COR-L47 (cell line): ENCODE results near the gene BTBD1.
A peak's percentile ranks its signal among the peaks of the same experiment; 100 is the strongest.

Experiments used
- DNase-seq: peaks from one replicate; lab custom pipeline; 2025; lab: John Stamatoyannopoulos, UW

The BTBD1 gene

DNA sequence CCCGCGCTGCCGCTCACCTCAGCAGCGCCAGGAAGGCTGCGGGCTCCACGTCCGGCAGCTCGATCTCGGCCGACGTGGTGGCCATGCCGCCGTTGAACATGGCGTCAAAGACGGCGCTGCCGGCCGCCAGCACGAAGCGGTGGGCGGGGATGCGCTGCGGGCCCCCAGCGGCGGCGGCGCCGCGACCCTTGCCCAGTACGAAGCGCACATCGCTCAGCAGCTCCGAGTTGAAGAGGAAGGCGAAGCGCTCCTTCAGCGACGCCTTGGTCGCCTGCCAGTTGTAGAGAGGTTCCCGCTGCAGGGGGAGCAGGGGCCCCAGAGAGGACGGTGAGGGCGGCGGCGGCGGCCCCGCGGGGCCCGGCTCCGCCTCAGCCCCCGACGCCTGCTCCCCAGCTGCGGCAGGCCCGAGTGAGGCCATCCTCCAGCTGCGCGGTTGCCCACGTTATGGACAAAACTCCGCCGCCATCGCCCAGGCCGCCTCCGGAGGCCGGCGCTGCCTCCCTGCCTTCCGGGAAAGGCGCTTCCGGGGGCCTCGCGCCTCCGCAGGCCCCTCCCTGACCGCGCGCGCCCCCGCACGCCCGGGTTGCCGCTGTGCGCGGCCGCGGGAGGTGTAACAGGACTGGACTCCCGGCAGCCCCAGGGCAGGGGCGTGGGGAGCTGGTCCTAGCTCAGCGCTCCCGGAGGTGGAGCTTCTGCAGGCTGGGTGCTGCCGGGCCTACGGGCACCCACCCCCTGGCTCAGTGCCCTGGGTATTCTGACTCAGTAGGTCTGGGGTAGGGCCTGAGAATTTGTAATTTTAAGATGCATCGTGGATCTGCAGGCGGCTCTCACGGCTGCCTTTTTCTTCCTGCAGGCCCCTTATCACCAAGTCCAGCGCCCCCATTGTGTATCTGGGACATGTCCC lies at the start of gene BTBD1:
Gene BTBD1, minus strand, starts transcription at position 519 of the 904 bp plus-strand sequence. Its CDS starts 101 bp downstream, at position 418.
- DNase-seq, result peak; percentile 95

- no peak for DNase-seq
Measured at GRCh38 chr15:83115831-83116565, 48.9 kb upstream of the BTBD1 start.

DNA sequence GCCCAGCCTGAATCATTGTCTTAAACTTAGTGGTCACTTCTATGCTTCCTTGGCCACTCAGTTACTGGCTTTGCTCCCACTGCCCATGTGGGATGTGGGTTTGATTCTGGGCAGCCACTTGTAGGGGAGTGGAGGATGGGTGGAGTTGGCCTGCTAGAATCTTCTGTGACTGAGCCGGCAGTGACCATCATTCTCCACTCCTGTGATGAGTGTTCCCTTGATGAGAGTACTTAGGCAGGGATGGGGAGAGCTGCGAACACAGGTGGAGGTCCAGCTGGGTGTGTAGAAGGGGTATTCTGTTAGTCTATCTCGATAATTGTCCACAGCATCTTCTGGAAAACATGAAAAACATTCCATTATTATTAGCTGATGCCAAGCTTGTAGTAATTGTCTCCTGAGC lies 48.4 kb upstream of the BTBD1 start:
- no peak for DNase-seq

- no peak for DNase-seq
Measured at GRCh38 chr15:83114856-83115255, 47.8 kb upstream of the BTBD1 start.

- no peak for DNase-seq
Measured at GRCh38 chr15:83113881-83114674, 47.0 kb upstream of the BTBD1 start.

DNA sequence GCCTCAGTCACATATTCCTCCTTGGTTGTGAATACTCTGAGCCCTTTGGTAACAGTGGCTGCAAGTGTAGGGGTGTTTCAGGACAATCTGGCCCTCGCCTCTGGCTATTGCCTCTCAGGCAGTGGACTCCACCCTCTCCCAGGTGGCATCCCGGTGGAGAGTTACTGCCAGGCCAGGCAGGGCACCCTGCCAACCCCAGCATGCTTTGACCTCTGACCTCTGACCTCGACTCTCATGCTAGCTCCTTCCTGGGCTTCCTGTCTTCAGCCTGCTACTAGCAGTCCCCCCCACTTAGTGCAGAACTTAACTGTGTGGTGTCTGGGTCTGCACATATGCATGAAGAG lies 45.9 kb upstream of the BTBD1 start:
- DNase-seq, result no peak

DNA sequence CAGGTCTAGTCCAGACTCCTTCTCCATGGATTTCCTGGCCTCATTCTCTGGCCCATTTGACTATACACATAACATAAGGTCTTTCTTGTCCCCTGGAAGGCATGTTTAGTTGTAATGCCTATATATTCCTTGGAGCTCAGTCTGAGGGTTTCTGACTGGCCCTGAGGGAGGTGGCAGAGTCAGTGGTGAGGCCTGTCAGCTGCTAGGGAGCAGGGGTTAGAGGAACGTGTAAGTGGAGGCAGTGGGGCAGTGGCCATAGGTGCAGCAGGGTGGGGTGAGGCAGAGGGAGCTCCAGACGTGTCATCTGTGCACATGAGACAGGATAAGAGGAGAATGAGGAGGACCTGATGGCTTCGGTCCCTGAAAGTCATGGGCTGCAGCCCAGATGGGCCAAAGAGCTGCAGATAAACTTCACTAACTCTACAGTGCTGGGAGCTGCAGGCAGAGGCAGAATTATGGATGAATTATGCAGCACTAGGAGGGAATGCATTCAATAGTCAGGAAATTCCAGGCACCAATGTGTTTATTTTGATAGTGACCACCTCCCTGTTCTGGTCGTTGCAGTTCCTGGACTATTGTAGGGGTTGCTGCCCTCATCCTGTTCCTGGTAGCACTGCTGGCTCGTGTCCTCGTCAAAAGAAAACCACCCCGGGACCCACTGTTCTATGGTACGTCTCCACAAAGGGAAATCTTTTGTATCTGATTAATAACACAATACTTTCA lies 45.3 kb upstream of the BTBD1 start:
- DNase-seq, result no peak

GRCh38 chr15:83111149-83111548 lies 44.1 kb upstream of the BTBD1 start:
- DNase-seq, result no peak

- DNase-seq, result no peak
Measured at GRCh38 chr15:83110381-83110780, 43.3 kb upstream of the BTBD1 start.

GRCh38 chr15:83109532-83109931 lies 42.5 kb upstream of the BTBD1 start:
- no peak for DNase-seq

DNA sequence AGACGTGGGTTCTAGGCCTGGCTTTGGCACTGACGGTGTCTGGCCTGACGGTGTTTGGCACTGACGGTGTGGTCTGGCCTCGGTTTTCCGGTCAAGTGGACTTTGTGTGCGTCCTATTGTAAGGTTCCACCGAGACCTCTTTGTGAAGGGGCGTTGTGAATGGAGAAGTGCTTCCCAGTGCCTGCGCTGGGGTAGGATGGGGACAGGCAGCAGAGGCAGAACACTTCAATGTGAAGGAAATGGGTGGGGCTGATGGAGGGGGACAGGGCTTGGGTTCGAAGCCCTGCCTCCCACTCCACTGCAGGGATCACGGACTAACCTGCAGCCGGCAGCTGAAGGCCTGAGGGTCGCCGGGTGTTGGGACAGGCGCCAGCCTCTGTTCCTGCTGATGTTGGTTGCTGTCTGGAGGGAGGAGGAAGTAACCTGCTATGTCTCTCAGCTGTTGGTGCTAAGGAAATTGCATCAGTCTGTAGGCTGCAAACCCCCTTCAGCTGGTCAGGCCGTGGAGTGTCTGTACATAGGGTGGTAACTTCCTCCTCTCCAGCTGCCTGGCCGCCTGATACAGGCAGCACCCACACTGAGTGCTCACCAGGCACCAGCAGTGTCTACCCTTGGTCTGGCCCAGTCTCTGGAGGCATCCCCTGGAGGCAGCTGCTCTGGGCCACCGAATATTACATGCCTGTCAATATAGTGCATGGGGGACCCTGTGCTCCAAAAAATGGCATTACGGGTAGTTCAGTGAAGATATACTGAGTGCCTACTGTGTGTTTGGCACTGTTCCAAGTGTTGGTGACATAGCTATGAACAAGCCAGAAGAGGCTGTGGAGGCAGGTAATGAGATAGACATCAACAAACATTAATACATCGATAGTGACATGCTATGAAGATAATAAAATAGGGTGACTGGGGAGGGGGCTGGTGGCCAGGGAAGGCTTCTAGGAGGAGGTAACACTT lies 41.5 kb upstream of the BTBD1 start:
- no peak for DNase-seq

GRCh38 chr15:83107841-83108181 lies 40.8 kb upstream of the BTBD1 start:
- DNase-seq, result no peak

DNA sequence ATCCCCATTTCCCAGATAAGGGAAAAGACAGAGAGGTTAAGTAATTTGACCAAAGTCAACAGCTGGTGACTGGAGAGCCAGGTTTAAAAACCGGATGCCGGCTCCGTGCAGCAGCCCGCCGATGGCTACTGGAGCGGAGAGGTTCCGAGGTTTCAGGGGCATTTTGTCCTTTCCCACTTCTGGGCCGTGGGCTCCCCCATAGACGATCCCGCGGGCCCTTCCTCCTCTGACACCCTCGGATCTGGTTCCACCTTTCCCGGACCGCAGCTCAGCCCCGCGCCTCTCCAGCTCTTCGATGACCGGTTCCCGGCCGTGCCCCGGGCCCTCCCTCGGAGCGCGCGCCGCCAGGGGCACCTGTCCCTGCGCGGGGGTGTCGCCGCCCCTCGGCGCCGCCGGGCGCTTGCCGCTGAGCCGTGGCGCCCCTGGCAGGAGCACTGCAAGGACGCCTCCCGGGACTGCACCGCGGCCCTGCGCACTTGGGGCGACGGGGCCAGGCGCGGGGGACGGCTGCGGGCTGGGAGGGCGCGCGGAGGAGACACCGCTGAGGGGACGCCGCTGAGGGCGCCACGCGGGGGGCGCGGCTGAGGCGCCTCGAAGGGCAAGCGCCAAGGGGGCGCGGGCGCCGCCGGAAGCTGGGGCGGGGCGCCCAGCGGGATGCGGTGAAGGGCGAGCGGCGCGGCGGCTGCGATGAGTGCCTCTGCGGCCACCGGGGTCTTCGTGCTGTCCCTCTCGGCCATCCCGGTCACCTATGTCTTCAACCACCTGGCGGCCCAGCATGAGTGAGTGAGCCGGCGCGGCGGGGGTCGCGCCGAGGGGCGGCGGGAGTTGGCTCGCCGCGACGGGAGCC lies 40.2 kb upstream of the BTBD1 start, which contains the start of gene TM6SF1:
Gene TM6SF1, plus strand, starts transcription at position 652 of the 847 bp plus-strand sequence. Its CDS starts 36 bp downstream, at position 688.
- peak; percentile 25 for DNase-seq

GRCh38 chr15:83105440-83105839 lies 38.4 kb upstream of the BTBD1 start:
- no peak for DNase-seq

DNA sequence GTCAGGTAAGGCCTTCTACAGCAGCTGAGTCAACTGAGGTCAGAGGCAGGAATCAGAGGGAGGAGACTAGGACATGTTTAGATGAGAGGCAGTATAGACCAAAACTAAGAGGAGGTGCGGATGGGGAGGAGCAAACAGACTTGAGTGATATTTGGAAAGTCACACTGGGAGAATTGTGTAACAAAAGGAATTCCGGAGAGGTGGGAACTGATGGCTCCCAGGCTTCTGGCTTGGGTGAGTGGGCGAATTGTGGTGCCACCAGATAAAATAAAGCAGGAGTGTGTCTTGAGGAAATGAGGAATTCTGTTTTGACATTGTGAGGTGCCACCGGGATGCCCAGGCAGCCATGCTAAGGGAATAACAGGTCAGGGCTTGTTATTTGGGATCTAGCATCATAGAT lies 37.1 kb upstream of the BTBD1 start:
- DNase-seq, result no peak

- DNase-seq, result no peak
Measured at GRCh38 chr15:83102346-83102745, 35.3 kb upstream of the BTBD1 start.

DNA sequence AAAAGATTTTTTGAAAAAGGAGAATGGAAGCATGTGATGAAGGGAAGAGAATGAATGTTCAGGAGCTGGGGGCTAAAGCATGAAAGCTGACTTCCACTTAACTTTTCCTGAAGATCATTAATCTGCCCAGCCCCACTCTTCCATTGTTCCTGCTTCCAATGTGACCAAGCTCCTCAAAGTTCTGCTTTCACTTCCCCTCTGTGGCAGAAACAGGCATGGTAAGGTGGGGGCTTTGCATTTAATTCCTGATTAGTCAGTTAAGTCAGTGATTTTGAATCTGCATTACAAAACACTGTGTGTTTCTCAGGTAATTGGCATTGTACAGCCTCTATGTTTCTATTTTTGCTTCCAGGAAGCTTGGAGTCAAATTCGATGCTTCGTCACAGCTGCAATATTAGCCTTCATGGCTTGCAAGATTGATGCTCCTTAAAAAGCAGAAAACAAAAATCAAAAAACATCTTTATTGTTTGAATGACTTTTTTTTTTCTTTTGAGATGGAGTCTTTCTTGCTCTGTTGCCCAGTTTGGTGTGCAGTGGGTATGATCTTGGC lies 33.1 kb upstream of the BTBD1 start:
- no peak for DNase-seq

- DNase-seq, result no peak
Measured at GRCh38 chr15:83099290-83099689, 32.2 kb upstream of the BTBD1 start.

GRCh38 chr15:83098079-83098478 lies 31.0 kb upstream of the BTBD1 start:
- no peak for DNase-seq
